Measurements from ENCODE around the gene TM4SF4.

DNA sequence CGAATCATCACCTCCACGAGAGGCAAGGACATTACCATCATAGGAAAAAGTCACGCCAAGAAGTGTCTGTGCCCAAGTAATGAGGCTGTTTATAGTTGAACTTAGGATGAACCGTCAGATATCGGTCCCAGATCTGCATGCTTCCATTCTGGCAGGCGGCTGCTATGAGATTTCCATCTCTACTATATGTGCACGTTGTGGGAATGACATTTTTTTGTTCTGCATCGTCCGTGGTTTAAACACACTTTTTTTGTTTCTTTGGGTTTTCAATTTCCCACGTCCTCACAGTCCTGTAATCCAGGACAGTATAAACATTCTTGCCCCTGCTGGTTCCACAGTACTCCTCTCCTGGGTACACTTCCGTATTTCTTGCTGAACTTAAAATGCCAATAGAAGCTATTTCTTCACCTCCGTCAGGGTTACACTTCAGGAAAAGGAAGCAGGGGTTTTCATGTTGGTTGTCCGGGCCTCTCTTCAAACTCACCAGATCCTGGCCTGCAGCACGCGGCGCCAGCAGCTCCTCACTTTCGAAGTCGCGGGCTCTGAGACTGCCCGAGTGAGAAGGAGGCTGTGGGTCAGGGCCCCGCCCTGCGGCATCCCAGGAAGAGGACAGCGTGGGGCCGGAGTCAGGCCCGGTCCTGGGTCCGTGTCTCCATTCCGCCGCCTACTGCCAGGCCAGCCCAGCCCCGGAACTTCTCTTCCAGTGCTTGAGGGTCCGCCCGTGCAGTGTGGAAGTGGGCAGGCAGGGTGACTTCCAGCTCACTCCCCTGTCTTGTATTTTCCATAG lies 9.8 kb upstream of the TM4SF4 start:
- TF ChIP-seq EZH2 (IDR thresholded peaks at IDR 0.05), result no peak
- TF ChIP-seq FOXP2 (optimal IDR thresholded peaks at IDR 0.05; ENCODE audit: control extremely low read depth, extremely low read length, insufficient read depth), result no peak

All from SK-N-MC (cell line).